Peyer's patch (tissue), 4 donors: Measurements from ENCODE around the gene ALDH6A1.

ENCODE experiments used
- POLR2A ChIP-seq, 2 donors: fragments of 450-650 bp; IDR thresholded peaks; one replicate each; pipeline ENCODE4 v1.5.1; 2017; ENCODE audit warnings: antibody characterized with exemption in 2 of 2, mild to moderate bottlenecking in 2 of 2, moderate library complexity in 2 of 2
- TF ChIP-seq, protein P1 (sequence below), 6 experiments: fragments of 450-650 bp in 4 of 6; fragments of 200-600 bp in 2 of 6; sonication (generic) in 1 of 6; IDR thresholded peaks; one replicate each; pipeline ENCODE4 v1.5.1; 2017 to 2019; ENCODE audit warnings: antibody characterized with exemption in 6 of 6, mild to moderate bottlenecking in 3 of 6, moderate library complexity in 1 of 6

DNA sequence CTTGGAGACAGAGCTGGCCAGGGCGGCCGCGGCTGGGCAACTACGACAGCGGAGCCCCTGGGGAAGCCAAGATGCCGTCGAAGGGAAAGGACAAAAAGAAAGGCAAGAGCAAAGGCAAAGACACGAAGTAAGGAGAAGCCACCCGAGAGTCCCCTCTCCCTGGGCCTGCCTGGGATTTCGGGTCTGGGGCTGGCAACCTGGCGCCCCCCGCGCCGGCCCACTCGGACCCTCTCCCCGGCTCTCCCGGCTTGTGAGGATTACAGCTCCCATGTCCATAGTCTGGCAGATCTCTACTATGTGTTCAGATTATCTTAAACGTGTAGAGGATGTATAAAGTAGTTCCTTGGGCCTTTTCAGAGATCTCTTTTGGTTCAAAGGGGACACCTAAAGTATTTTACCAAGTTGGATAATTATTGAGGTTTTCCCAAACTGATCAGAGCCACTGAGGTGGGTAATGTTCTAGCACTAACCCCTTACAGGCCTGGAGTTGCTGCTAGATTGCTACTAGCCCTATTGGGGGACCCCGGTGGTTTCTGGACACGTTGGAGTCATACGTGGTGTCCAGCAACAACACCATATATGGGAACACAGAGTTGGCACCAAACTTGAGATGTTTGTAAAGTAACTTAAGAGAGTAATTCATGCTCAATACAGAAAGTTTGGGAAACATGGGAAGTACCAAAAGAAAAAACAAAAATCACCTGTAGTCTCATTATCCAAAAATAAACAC lies 64.7 kb downstream of the ALDH6A1 start:
- TF ChIP-seq, protein P1, sequence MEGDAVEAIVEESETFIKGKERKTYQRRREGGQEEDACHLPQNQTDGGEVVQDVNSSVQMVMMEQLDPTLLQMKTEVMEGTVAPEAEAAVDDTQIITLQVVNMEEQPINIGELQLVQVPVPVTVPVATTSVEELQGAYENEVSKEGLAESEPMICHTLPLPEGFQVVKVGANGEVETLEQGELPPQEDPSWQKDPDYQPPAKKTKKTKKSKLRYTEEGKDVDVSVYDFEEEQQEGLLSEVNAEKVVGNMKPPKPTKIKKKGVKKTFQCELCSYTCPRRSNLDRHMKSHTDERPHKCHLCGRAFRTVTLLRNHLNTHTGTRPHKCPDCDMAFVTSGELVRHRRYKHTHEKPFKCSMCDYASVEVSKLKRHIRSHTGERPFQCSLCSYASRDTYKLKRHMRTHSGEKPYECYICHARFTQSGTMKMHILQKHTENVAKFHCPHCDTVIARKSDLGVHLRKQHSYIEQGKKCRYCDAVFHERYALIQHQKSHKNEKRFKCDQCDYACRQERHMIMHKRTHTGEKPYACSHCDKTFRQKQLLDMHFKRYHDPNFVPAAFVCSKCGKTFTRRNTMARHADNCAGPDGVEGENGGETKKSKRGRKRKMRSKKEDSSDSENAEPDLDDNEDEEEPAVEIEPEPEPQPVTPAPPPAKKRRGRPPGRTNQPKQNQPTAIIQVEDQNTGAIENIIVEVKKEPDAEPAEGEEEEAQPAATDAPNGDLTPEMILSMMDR (IDR thresholded peaks at IDR 0.05), result peak in 1 of 6 experiments; percentile 3
- TF ChIP-seq POLR2A (IDR thresholded peaks at IDR 0.05), result no peak
